ENCODE data around the gene SYNE1.

GRCh38 chr6:152334555-152334954 is 302.6 kb downstream of the SYNE1 start:
- TF ChIP-seq, protein P1, sequence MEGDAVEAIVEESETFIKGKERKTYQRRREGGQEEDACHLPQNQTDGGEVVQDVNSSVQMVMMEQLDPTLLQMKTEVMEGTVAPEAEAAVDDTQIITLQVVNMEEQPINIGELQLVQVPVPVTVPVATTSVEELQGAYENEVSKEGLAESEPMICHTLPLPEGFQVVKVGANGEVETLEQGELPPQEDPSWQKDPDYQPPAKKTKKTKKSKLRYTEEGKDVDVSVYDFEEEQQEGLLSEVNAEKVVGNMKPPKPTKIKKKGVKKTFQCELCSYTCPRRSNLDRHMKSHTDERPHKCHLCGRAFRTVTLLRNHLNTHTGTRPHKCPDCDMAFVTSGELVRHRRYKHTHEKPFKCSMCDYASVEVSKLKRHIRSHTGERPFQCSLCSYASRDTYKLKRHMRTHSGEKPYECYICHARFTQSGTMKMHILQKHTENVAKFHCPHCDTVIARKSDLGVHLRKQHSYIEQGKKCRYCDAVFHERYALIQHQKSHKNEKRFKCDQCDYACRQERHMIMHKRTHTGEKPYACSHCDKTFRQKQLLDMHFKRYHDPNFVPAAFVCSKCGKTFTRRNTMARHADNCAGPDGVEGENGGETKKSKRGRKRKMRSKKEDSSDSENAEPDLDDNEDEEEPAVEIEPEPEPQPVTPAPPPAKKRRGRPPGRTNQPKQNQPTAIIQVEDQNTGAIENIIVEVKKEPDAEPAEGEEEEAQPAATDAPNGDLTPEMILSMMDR (conservative IDR thresholded peaks at IDR 0.05; ENCODE audit: low read length) = no peak
- no peak for TF ChIP-seq EZH2phosphoT487 (IDR thresholded peaks at IDR 0.05; ENCODE audit: borderline replicate concordance, low read depth, low read length)

All from OCI-LY7 (cell line).